GM19193 (cell line): ENCODE data around the gene ASCC2.

Source experiments
- POLR2A ChIP-seq: IDR thresholded peaks from 4 replicates; pipeline ENCODE4 v1.6.1; 2011; ENCODE audit not compliant: insufficient read depth, insufficient read length; ENCODE audit errors: extremely low read depth

Gene ASCC2

DNA sequence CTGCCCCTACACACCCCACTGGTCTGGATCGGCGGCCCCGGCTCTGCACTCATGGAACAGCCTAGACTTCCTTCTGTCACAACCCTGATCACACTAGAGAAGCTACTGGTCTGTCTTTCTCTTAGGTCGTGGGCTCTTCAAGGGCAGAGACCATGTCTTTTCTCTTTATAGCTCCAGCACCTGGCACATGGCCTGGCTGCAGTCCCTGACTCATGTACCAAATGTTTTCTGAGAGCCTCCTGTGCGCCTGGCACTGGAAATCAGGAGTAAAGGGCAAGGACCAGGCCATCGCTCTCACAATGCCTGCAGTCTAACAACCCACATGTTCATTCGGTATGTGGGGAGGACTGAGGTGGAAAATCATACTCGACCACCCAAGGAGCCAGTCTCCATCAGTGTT is 7.5 kb downstream of the ASCC2 start:
- no peak for TF ChIP-seq POLR2A

DNA sequence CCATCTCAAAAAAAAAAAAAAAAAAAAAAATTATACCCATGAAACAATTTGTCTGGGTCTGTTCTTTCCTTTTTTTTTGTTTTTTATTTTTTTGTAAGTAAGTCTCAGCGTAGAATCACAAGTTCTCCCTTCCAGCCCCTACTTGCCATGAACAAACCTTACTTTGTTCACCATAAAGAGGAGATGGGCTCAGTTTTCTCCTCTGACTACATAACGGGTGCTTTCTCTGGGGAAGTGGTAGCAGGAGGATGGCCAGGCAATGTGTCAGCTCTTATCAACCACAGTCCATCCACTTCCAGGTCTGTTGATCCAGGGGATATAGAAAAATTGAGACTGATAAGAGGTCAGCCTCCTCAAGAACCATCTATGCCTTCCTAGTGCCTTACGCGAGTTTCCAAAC is 11.0 kb downstream of the ASCC2 start:
- TF ChIP-seq POLR2A, result no peak

DNA sequence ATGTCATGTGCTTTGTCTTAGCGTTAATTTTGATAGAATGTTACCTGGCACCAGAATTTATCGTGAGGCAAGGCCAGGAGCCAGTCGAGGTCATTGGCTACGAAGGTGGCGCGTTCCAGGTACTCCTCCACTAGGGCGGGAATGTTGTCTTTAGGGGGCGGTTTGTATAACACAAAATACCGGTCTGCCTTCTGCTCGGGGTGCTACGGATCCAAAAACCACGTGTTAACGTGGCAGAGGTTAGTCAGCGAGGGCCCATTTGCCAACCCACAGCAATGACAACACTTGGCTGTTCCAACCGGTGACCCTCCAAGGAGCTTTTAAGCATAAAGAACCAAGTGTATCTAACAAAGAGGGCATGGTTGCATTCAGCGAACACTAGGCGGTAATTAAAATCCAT is 12.5 kb downstream of the ASCC2 start:
- no peak for TF ChIP-seq POLR2A

DNA sequence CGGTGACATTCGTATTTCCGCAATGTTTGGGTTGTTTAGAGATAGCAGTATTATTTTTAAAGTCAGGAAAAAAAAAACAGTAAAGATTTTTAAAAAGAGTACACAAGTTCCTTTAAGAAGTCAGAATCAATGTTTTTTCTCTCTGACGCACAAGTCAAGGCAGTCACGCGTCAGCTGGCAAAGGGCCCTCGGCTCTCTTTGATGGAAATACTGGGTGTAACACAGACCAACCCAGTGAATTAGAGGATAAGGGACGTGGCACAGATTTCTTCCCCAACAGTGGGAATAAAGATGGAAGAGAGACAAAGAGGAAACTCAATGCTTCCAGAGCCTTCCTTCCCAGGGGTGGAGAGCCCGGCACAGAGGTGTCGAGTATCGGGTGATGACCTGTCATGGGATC is 13.4 kb downstream of the ASCC2 start:
- TF ChIP-seq POLR2A, result no peak

DNA sequence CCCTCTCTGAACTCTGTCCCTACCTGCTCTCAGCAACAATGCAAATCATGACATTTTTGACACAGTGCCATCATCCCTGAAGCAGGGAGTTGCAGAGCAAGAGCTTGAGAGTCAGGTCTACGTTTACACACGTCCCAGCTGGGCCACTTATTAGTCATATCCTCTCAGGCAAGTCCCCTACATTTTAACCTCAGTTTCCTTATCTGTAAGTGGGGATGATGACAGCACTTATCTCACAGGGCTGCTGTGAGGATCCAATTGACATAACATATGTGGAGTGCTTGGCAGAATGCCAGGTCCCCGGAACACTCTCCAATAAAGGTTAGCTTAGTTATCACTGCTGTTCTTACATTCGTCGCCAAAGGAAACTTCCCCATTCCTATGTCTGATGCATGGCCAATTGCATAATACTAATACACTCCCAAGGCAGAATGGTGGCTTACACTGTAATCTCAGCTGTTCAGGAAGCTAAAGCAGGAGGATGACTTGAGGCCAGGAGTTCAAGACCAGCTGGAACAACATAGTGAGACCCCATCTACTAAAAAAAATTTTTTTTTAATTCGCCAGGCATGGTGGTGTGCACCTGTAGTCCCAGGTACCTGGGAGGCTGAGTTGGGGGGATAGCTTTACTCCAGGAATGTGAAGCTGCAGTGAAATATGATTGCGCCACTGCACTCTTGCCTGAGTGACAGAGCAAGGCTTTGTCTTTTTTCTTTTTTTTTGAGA is 16.6 kb downstream of the ASCC2 start:
- TF ChIP-seq POLR2A, result no peak

DNA sequence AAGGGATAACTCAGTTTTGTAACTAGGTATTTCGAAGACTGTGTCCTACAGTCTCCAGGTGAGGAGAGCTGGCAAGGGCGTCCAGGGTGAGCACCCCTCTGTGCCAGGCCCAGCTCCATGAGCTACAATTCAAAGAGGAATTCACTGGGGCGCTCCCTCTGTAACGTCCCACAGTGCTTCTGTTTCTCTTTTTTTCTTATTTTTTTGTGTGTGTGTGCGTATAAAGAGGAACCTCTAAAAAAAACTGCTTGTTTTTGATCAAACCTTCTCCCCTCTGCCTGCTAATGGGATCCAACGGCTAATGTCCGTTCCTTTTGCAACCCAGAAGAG is 17.1 kb downstream of the ASCC2 start:
- TF ChIP-seq POLR2A, result no peak

DNA sequence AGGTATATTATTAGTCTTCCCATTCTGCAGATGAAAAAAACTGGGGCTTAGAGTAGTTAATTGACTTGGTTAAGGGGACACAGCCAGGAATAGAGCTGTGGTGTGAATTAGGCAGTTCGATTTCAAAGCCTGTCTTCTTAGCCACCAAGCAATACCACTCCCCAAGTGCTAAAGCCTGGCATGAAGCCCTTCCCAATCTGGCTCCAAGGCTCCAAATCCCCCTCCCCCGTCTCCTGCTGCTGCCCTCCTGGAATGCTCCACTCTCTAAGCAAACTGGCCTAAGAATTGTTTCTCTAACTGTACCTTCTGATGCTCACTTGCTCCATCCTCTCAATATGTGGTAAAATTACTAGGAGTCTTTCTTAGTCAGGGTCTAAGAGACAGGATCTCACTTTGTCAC is 18.6 kb downstream of the ASCC2 start:
- no peak for TF ChIP-seq POLR2A

DNA sequence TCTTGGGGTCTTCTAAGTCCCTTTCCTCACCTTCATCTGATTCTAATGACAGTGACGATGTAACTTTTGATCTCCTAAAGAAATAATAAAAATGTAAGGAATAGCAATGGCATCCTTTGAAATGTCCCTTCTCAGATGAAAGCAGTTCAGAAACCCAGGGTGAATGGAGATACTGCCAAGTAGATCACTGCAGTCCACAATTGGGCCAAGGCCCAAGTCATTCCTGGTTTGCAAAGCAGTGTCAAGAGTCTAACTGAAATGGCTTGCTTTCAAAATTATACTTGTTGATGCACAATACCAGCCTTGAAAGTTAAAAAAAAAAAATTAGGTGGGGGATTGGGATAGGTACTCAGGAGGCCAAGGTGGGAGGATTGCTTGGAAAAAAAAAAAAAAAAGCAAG is 20.4 kb downstream of the ASCC2 start:
- no peak for TF ChIP-seq POLR2A

DNA sequence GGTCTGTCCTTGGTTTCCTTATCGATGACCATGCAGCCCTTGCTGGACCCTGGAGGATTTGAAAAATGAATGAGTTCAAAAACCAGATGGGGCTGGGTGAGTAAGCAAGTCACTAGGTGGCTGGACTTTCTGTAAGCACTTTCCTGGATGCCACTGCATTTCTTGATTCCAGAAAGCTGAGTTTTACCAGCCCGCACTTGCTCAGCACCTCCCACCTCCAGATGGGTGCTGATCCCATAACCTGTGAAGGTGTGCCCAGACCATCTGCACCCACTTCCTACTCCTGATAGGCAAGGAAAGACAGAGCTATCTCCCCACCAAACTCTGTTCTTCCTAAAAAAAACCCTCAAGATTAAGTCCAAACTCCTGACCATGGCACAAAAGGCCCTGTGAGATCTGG is 21.1 kb downstream of the ASCC2 start:
- no peak for TF ChIP-seq POLR2A

DNA sequence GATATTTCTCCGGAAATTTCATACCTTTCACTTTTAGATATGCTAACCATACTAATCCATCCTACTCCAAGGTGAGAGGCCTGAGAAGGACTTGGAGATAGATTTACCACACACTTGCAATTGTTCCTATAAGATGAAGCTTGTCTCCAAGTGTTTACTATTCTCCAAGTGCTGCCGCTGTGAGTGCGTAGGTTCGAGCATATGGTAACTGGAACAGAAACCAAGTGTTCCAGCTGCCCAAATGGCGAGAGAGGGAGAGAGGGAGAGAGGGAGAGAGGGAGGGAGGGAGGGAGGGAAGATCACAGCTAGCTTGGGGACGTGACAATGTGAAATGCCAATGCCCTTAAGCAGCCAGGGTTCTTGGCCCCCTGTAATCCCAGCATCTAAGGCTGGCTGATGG is 21.5 kb downstream of the ASCC2 start:
- no peak for TF ChIP-seq POLR2A

DNA sequence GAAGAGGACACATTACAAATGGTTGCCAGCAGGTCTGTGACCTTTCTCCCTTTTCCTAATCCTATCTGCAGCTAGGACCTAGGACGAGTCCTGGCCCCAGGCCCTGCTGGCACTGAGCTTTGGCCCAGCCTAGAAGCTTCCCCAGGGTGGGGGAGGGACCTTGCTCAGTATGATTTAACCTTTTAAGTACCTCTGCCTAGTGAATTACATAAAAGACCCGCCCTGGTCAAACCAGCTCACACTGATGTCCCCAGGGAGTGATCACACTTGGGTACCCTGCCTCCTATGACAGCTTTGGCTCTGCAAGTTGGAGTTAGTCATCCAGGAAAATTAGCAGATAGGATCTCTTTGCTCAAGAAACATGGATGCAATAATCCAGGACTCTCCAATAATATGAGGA is 21.9 kb downstream of the ASCC2 start:
- TF ChIP-seq POLR2A, result no peak

DNA sequence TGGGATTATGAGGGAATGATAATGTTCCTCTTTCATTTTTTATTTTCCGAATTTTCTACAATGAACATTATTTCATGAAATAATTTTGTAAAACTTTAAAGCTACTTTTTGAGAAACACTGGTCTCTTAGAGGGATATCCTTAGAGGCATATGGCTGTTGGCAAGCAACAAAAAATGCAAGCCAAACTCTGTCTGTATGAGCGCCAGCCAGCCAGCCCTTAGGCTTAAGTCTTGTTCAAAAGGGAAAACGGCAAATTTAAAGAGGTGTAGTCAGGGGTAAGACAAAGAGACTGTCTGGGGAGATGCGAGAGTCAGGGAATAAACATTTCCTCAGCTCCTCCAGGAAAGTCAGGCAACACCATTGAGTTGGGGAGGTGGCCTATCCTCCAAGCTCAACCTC is 22.5 kb downstream of the ASCC2 start:
- no peak for TF ChIP-seq POLR2A

DNA sequence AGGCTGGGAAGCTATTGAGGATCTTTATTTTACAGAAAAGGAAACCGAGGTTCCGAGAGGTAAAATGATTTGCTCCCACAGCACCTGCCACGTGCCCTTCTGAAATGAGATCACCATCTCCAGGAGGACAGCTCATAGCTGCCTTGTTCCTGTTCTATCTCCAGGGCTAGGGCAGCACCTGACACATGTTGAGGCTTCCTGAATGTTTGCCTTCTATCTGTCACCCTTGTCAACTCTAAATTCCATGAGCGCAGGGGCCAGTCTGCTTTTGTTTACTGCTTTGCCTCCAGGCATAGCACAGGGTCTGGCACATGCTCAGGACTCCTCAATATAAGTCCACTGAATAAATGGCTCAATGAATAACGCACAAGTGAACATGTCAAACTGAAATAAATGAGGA is 24.1 kb downstream of the ASCC2 start:
- no peak for TF ChIP-seq POLR2A

DNA sequence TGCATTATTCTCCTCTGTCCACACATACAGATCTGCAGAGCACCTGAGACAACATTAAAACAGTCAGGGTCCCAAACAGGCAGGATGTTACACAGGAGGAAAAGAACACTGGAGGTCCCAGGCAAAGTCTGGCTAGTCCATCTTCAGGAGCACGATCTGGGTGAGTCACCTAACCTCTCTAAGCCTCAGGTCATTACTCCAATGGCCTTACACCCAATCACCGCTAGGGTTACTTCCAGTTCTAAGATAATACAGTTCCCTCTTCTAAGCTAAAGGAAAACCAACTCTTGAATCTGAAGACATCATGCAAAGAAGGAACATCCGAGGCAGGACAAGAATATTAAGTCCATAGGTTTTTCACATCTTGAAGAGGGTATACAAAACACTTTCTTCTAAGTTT is 24.5 kb downstream of the ASCC2 start:
- no peak for TF ChIP-seq POLR2A

DNA sequence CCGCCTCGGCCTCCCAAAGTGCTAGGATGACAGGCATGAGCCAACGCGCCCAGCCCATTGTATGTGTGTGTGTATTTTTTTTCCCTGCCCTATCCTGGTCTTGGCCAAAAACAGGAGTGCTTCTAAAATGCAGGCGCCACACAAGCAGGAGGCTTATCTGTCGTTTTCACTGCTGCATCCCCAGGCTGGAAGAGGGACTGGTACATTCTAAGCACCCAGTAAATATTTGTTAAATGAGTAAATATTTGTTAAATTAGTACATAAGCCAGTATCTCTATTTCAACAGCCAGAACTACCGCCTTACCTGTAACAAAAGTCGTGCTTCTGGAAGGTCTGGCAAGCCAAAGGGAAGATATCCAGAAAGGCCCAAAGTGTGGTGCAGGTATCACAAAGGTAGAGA is 24.9 kb downstream of the ASCC2 start:
- no peak for TF ChIP-seq POLR2A

DNA sequence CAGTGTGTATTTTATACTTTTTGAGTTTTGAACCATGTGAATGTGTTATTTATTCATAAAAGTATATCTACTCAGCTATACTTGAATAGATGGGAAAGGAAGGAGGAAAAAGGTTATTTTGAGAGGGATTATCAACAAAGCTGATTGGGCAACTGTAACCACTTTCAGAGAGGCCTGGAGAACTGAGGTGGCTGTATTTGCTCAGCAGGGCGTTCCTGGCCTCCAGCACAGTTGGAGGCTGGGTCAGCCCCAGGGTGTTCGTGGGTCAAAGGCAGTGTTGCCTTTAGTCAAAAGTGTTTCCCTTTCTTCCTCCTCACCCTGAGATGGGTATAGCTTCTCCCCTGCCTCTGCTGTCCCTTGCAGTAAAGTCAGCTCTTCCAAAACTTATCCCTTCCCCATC is 26.7 kb downstream of the ASCC2 start:
- TF ChIP-seq POLR2A, result no peak

DNA sequence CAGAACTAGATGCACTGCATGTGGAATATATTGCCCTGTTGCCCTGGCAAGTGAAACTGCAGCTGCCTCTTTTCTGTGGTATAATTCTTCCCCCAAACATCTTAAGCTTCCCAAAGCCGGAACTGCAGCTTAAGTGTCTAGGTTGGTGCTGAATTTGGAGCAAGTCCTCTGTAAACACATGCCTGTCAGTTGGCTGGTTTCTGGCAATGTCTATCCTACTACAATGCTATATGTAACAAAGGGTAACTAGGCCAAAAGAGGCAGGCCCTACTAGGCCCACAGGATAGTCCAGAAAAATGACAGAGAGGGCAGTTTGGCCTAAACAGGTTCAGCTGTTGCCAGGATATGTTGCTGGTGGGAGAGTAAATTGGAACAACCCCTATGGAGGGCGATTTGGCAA is 27.9 kb downstream of the ASCC2 start:
- TF ChIP-seq POLR2A, result no peak
